Mammary epithelial cell (primary cell): ENCODE measurements around the gene TBX5.

ENCODE experiments used
- EZH2 ChIP-seq: IDR thresholded peaks from 2 replicates; pipeline ENCODE4 v1.6.1; 2012; ENCODE audit warnings: low read length, inconsistent platforms, borderline replicate concordance
- TF ChIP-seq, protein P1 (sequence below), 2 donors: IDR thresholded peaks in 1 of 2; conservative IDR thresholded peaks in 1 of 2; 2 replicates each; pipeline ENCODE4 v1.5.1; 2011 to 2012; ENCODE audit warnings: inconsistent platforms in 2 of 2, low read length in 2 of 2, mild to moderate bottlenecking in 2 of 2, control low read depth in 1 of 2, low read depth in 1 of 2; ENCODE audit not compliant: insufficient read depth in 1 of 2; ENCODE audit errors: extremely low read depth in 1 of 2

DNA sequence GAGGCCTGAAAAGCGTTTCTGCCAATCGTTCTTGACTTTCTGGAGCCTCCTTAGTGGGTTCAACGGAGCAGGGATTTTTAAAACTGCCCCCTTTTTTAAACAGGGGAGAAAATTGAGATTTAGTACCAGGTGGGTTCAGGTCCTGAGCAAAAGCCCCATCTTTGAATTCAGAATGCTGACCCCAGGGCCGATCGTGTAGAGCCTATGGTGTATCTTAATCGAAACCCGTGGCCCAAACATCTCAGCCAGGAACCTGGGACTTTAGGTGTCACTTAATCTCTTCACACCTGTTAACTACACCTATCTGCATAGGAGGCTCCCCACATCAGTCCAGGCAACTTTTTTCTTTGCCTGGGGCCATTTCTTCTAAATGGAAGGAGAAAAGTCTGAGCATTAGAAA is 6.4 kb upstream of the TBX5 start:
- no peak for TF ChIP-seq EZH2
- TF ChIP-seq, protein P1, sequence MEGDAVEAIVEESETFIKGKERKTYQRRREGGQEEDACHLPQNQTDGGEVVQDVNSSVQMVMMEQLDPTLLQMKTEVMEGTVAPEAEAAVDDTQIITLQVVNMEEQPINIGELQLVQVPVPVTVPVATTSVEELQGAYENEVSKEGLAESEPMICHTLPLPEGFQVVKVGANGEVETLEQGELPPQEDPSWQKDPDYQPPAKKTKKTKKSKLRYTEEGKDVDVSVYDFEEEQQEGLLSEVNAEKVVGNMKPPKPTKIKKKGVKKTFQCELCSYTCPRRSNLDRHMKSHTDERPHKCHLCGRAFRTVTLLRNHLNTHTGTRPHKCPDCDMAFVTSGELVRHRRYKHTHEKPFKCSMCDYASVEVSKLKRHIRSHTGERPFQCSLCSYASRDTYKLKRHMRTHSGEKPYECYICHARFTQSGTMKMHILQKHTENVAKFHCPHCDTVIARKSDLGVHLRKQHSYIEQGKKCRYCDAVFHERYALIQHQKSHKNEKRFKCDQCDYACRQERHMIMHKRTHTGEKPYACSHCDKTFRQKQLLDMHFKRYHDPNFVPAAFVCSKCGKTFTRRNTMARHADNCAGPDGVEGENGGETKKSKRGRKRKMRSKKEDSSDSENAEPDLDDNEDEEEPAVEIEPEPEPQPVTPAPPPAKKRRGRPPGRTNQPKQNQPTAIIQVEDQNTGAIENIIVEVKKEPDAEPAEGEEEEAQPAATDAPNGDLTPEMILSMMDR (conservative IDR thresholded peaks at IDR 0.05 in 1 of 2, IDR thresholded peaks at IDR 0.05 in 1 of 2; ENCODE audit: extremely low read depth in 1 of 2, insufficient read depth in 1 of 2, low read depth in 1 of 2, low read length in 2 of 2) = no peak
